HG03521 (cell line): ENCODE results near the gene S100A7A.
"Not testable (repeated sequence)": the region's sequence is repeated elsewhere in the genome, so short reads cannot be mapped to it uniquely, and the experiment has no call there.

Experiments used
- ATAC-seq: cut with Tn5 transposase; IDR thresholded peaks from one replicate; pipeline ENCODE4 v1.9.1; 2021; ENCODE audit warnings: mild to moderate bottlenecking, moderate library complexity; ENCODE audit not compliant: unreplicated experiment

The S100A7A gene

GRCh38 chr1:153447498-153448170 lies 31.3 kb downstream of the S100A7A start:
- ATAC-seq = no peak

GRCh38 chr1:153448851-153449250 lies 32.5 kb downstream of the S100A7A start:
- not testable (repeated sequence) for ATAC-seq

GRCh38 chr1:153456396-153456795 lies 40.1 kb downstream of the S100A7A start:
- ATAC-seq = no peak

GRCh38 chr1:153459655-153460054 lies 43.3 kb downstream of the S100A7A start:
- no peak for ATAC-seq

- ATAC-seq = no peak
These were observed 44.2 kb downstream of the S100A7A start, which contains the start of gene S100A7 for GRCh38 chr1:153460551-153460950. Gene S100A7 (minus strand): TSS chr1:153460651. CDS start chr1:153459013, 1,638 bp downstream.

- not testable (repeated sequence) for ATAC-seq
These were observed 46.4 kb downstream of the S100A7A start for GRCh38 chr1:153462741-153463140.

- no peak for ATAC-seq
These were observed 49.7 kb downstream of the S100A7A start for GRCh38 chr1:153465811-153466636.

GRCh38 chr1:153466908-153467307 lies 50.6 kb downstream of the S100A7A start:
- ATAC-seq = no peak

- no peak for ATAC-seq
These were observed 54.4 kb downstream of the S100A7A start for GRCh38 chr1:153470707-153471106.
